Ureter (tissue), 1 donor: ENCODE data around the gene UBE2J2. TPM values are rescaled to one million over a fixed set of nuclear protein-coding genes. Genes with fewer than 3 reads are reported as not detected.

Experiments used
- DNase-seq: peaks from one replicate; pipeline ENCODE4 v3.0.0-alpha.2; 2020; ENCODE audit warnings: low spot score
- total RNA-seq: library from RNA; stranded (reverse); gene quantifications from one replicate; pipeline ENCODE4 v1.2.4, GENCODE V29; 2023
- donor health status: DM: yes; HTN: yes; CAD: no.

UBE2J2 gene
- total RNA-seq, 1 donor from 2014 or later = 59.8 TPM

GRCh38 chr1:1281533-1282321 is 8.1 kb upstream of the UBE2J2 start:
- no peak for DNase-seq

GRCh38 chr1:1280782-1281481 is 7.3 kb upstream of the UBE2J2 start:
- no peak for DNase-seq

GRCh38 chr1:1279028-1279427 is 5.4 kb upstream of the UBE2J2 start:
- DNase-seq = no peak

GRCh38 chr1:1278620-1279019 is 5.0 kb upstream of the UBE2J2 start:
- DNase-seq = no peak

- no peak for DNase-seq
Measured at GRCh38 chr1:1275836-1276235, 2.2 kb upstream of the UBE2J2 start.

- DNase-seq = no peak
Measured at GRCh38 chr1:1274931-1275431, 1.3 kb upstream of the UBE2J2 start.

- no peak for DNase-seq
Measured at GRCh38 chr1:1274299-1274930, 761 bp upstream of the UBE2J2 start.

GRCh38 chr1:1273209-1273511 is 494 bp downstream of the UBE2J2 start:
- no peak for DNase-seq

GRCh38 chr1:1272341-1273208 is 1.1 kb downstream of the UBE2J2 start:
- DNase-seq = no peak

- no peak for DNase-seq
Measured at GRCh38 chr1:1270813-1271212, 2.8 kb downstream of the UBE2J2 start.

- DNase-seq = no peak
Measured at GRCh38 chr1:1268284-1268682, 5.4 kb downstream of the UBE2J2 start.

- DNase-seq = no peak
Measured at GRCh38 chr1:1267488-1268283, 6.0 kb downstream of the UBE2J2 start.

GRCh38 chr1:1264868-1265272 is 8.8 kb downstream of the UBE2J2 start:
- DNase-seq = no peak

- DNase-seq = no peak
Measured at GRCh38 chr1:1264026-1264425, 9.6 kb downstream of the UBE2J2 start.

GRCh38 chr1:1262758-1263157 is 10.9 kb downstream of the UBE2J2 start:
- no peak for DNase-seq

GRCh38 chr1:1262071-1262470 is 11.6 kb downstream of the UBE2J2 start:
- DNase-seq = no peak

GRCh38 chr1:1260843-1261560 is 12.7 kb downstream of the UBE2J2 start:
- DNase-seq = no peak

GRCh38 chr1:1259951-1260600 is 13.6 kb downstream of the UBE2J2 start:
- DNase-seq = no peak

- DNase-seq = no peak
Measured at GRCh38 chr1:1259540-1259939, 14.1 kb downstream of the UBE2J2 start.

GRCh38 chr1:1259119-1259488 is 14.6 kb downstream of the UBE2J2 start:
- no peak for DNase-seq
